Type B pancreatic cell (in vitro differentiated cells): ENCODE results near the gene ATP2B2. TPM values are rescaled to one million over a fixed set of nuclear protein-coding genes. Genes with fewer than 3 reads are reported as not detected.

ENCODE experiments used
- DNase-seq: peaks from one replicate; pipeline ENCODE4 v3.0.0; 2021; ENCODE audit warnings: mixed read lengths; ENCODE audit not compliant: unreplicated experiment; ENCODE audit errors: extremely low spot score
- H3K27ac Mint-ChIP-seq: 2 replicates; pipeline ENCODE4 v1.8.0; 2021; ENCODE audit warnings: mild to moderate bottlenecking, mixed read lengths
- H3K27me3 Mint-ChIP-seq: 2 replicates; pipeline ENCODE4 v1.8.0; 2021; ENCODE audit warnings: mixed read lengths
- H3K36me3 Mint-ChIP-seq: 2 replicates; pipeline ENCODE4 v1.8.0; 2021; ENCODE audit warnings: mixed read lengths
- H3K4me1 Mint-ChIP-seq: one replicate; pipeline ENCODE4 v1.8.0; 2021; ENCODE audit warnings: mixed read lengths; ENCODE audit not compliant: unreplicated experiment
- H3K4me3 Mint-ChIP-seq: 2 replicates; pipeline ENCODE4 v1.8.0; 2021; ENCODE audit warnings: mild to moderate bottlenecking, mixed read lengths
- H3K9me3 Mint-ChIP-seq: 2 replicates; pipeline ENCODE4 v1.8.0; 2021; ENCODE audit warnings: mixed read lengths
- total RNA-seq: library from RNA; stranded (reverse); gene quantifications from 2 replicates; pipeline ENCODE4 v1.2.1, GENCODE V29; 2021; ENCODE audit warnings: low replicate concordance
- TF ChIP-seq, protein P1 (sequence below): fragments of 200-600 bp; sonication (generic); conservative IDR thresholded peaks from 2 replicates; pipeline ENCODE4 v1.5.0; 2021; ENCODE audit warnings: antibody characterized with exemption, mild to moderate bottlenecking

Gene ATP2B2
- total RNA-seq, 1 donor from 2014 or later: 0.31 TPM

DNA sequence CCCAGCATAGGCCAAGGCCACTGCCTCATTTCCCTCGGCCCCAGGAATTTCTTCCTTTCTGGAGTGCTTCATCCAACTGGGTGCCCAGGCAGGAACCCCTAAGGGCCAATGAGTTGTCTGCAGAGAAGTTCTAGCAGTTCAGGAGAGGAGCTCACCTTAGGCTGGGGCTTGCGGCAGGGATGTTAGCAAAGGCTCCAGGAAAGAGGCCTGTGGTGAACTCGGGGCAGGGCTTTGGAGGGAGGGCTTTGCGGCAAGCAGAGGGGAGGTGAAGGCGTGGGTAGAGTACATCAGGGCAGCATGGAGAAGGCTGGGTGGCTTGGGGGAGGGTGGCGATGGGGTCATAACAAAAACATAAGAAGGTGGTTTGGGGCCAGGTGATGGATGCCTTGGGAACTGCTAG is 213.7 kb downstream of the ATP2B2 start:
- H3K27me3 Mint-ChIP-seq: no peaks in the 10 kb centered on the region
- no peak overlapping the region for H3K27ac Mint-ChIP-seq
- no peak overlapping the region for H3K4me3 Mint-ChIP-seq
- H3K36me3 Mint-ChIP-seq: peaks cover 8% of the 10 kb centered on the region
- TF ChIP-seq, protein P1, sequence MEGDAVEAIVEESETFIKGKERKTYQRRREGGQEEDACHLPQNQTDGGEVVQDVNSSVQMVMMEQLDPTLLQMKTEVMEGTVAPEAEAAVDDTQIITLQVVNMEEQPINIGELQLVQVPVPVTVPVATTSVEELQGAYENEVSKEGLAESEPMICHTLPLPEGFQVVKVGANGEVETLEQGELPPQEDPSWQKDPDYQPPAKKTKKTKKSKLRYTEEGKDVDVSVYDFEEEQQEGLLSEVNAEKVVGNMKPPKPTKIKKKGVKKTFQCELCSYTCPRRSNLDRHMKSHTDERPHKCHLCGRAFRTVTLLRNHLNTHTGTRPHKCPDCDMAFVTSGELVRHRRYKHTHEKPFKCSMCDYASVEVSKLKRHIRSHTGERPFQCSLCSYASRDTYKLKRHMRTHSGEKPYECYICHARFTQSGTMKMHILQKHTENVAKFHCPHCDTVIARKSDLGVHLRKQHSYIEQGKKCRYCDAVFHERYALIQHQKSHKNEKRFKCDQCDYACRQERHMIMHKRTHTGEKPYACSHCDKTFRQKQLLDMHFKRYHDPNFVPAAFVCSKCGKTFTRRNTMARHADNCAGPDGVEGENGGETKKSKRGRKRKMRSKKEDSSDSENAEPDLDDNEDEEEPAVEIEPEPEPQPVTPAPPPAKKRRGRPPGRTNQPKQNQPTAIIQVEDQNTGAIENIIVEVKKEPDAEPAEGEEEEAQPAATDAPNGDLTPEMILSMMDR: no peak
- H3K4me1 Mint-ChIP-seq: peaks cover 5% of the 10 kb centered on the region
- DNase-seq: no peak
- H3K9me3 Mint-ChIP-seq: no peaks in the 10 kb centered on the region

DNA sequence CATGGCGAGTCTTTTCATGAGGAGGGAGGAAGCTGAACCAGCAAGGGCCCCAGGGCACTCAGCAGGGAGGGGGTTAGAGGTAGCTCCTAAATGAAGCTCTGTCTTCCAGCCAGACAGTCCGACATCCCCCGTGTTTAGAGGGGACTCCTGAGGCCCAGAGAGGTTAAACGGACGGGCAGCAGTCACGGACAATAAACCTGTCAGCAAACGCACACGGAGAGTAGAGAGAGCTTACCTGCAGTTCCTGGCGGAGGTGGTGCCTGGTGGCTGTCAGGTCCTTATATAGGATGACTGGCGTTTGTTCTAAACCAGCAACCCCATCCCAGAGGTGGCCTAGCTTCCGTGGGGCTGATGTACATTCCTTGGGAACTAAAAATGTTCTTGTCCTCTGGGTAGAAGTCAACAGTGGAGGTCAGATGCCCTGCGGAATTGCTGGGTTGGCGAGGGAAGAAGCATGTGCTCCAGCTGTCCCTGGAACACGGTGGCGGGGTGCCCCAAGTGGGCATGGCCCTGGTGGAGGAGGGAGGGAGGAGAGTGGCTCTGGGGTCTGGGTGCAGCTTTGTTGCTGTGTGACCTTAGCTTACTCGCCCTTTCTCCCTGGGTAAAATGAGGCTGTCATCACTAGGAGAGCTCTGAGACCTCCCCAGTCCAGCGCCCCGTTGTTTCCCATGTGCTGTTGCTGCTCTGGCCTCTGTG is 214.8 kb downstream of the ATP2B2 start:
- Mint-ChIP-seq H3K27me3 (no peaks in the 10 kb centered on the region), H3K4me1 (peaks cover 9% of the 10 kb centered on the region), H3K9me3 (no peaks in the 10 kb centered on the region), H3K27ac (no peak overlapping the region), H3K4me3 (no peak overlapping the region), H3K36me3 (peaks cover 5% of the 10 kb centered on the region)
- no peak for DNase-seq
- TF ChIP-seq, protein P1: no peak

DNA sequence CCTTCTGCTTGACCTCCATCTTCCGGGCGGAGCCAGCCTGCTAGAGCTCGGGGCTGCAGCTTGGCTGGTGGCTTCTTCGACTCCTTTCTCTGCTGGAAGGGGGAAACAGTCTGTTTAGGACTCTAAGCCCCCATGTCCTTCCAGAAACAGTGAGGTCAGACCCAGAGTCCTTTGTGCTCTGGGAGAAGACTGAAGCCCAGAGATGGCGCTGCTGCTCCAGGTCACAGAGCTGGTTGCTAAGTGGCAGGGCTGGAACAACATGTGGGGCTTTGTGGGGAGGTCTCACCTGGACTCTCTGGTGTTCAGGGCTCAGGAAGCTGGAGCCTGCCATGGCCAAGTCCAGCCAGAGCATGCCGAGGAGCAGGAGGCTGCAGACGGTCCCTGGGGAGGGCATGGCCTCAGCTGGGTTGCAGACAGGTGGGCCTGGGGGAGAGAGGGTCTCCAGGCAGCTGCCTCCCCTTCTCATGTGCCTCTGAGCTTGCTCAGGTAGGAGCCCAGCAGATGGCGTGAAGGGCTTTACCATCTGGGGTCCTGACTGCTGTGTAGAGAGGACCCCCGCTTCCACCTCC is 215.5 kb downstream of the ATP2B2 start:
- H3K4me3 Mint-ChIP-seq: no peak overlapping the region
- H3K4me1 Mint-ChIP-seq: peaks cover 9% of the 10 kb centered on the region
- no peaks in the 10 kb centered on the region for H3K27me3 Mint-ChIP-seq
- TF ChIP-seq, protein P1: no peak
- no peaks in the 10 kb centered on the region for H3K9me3 Mint-ChIP-seq
- no peak for DNase-seq
- H3K27ac Mint-ChIP-seq: no peak overlapping the region
- H3K36me3 Mint-ChIP-seq: peaks cover under 1% of the 10 kb centered on the region

DNA sequence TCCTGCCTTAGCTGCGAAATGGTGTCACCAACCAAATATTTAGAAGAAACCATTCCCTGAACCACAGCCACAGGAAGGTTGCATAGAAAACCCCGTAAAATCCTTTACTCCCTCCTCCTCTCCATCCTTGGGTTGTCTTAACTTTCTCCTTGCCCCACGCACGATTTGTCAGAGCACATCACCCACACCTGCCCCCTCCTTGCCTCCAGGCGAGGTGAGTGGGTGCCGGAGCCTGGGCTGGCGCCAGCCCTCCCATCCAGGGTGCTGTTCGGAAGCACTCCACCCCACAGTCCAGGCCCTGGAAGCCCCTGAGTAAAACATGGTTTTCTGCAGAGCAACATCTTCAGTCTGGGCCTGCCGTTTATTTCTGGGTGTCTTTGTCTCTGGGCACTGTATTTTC is 216.3 kb downstream of the ATP2B2 start:
- Mint-ChIP-seq H3K9me3 (no peaks in the 10 kb centered on the region), H3K27ac (no peak overlapping the region), H3K36me3 (no peaks in the 10 kb centered on the region), H3K4me3 (no peak overlapping the region), H3K4me1 (peaks cover 9% of the 10 kb centered on the region), H3K27me3 (no peaks in the 10 kb centered on the region)
- TF ChIP-seq, protein P1: no peak
- no peak for DNase-seq

GRCh38 chr3:10288575-10288960 is 216.8 kb downstream of the ATP2B2 start:
- Mint-ChIP-seq H3K9me3 (no peaks in the 10 kb centered on the region), H3K27me3 (no peaks in the 10 kb centered on the region), H3K27ac (no peak overlapping the region), H3K4me3 (no peak overlapping the region), H3K36me3 (no peaks in the 10 kb centered on the region), H3K4me1 (peaks cover 9% of the 10 kb centered on the region)
- TF ChIP-seq, protein P1: no peak
- no peak for DNase-seq
